CD8-positive, alpha-beta memory T cell (primary cell): Measurements from ENCODE around the gene MTOR. TPM values are rescaled to one million over a fixed set of nuclear protein-coding genes. Genes with fewer than 3 reads are reported as not detected.

Experiments
- CTCF ChIA-PET: fragments of 350-600 bp; sonication (Branson Sonifier 250); formaldehyde crosslinking; loops from one replicate; lab custom pipeline; 2021; ENCODE audit warnings: antibody characterized with exemption; lab: Charles Lee
- POLR2A ChIA-PET: fragments of 350-600 bp; sonication (Branson Sonifier 250); formaldehyde crosslinking; loops from one replicate; lab custom pipeline; 2021; ENCODE audit warnings: antibody characterized with exemption; lab: Charles Lee
- DNase-seq, 5 donors: peaks; one replicate each; pipeline versions ENCODE4 v3.0.0 to v3.0.0-alpha.2; 2020 to 2022; ENCODE audit warnings: mixed read lengths in 1 of 5
- H3K27ac ChIP-seq: one replicate; pipeline ENCODE4 v1.7.0; 2013; ENCODE audit warnings: low read depth, mild to moderate bottlenecking, low read length, moderate library complexity
- H3K27me3 ChIP-seq: 2 replicates; pipeline ENCODE4 v1.7.0; 2013; ENCODE audit warnings: low read length, mild to moderate bottlenecking; ENCODE audit not compliant: insufficient read depth, poor library complexity, severe bottlenecking
- H3K36me3 ChIP-seq: 2 replicates; pipeline ENCODE4 v1.7.0; 2013; ENCODE audit warnings: mild to moderate bottlenecking, low read length, moderate library complexity; ENCODE audit not compliant: insufficient read depth
- H3K4me1 ChIP-seq: 2 replicates; pipeline ENCODE4 v1.7.0; 2013; ENCODE audit warnings: mild to moderate bottlenecking, low read length, moderate library complexity; ENCODE audit not compliant: insufficient read depth
- H3K4me3 ChIP-seq: 2 replicates; pipeline ENCODE4 v1.7.0; 2013; ENCODE audit warnings: mild to moderate bottlenecking, low read length
- H3K9me3 ChIP-seq: 2 replicates; pipeline ENCODE4 v1.7.0; 2013; ENCODE audit warnings: mild to moderate bottlenecking, low read length
- H3K27ac Mint-ChIP-seq, 8 donors: one replicate each; pipeline ENCODE4 v1.8.0; 2020 to 2021; ENCODE audit warnings: mixed read lengths in 8 of 8, mild to moderate bottlenecking in 6 of 8, inconsistent platforms in 3 of 8, moderate library complexity in 3 of 8
- H3K27me3 Mint-ChIP-seq, 2 donors: one replicate each; pipeline ENCODE4 v1.8.0; 2020 to 2021; ENCODE audit warnings: mixed read lengths in 2 of 2, mild to moderate bottlenecking in 1 of 2, moderate library complexity in 1 of 2
- H3K36me3 Mint-ChIP-seq, 3 donors: one replicate each; pipeline ENCODE4 v1.8.0; 2020 to 2021; ENCODE audit warnings: mixed read lengths in 3 of 3, inconsistent platforms in 1 of 3, mild to moderate bottlenecking in 1 of 3
- H3K4me1 Mint-ChIP-seq, 3 donors: one replicate each; pipeline ENCODE4 v1.8.0; 2020 to 2021; ENCODE audit warnings: mixed read lengths in 3 of 3, inconsistent platforms in 1 of 3, mild to moderate bottlenecking in 1 of 3
- H3K4me3 Mint-ChIP-seq, 7 donors: one replicate each; pipeline ENCODE4 v1.8.0; 2020 to 2021; ENCODE audit warnings: mixed read lengths in 7 of 7, mild to moderate bottlenecking in 6 of 7, moderate library complexity in 4 of 7, inconsistent platforms in 2 of 7
- H3K9me3 Mint-ChIP-seq, 5 donors: one replicate each; pipeline ENCODE4 v1.8.0; 2020 to 2022; ENCODE audit warnings: mixed read lengths in 5 of 5, mild to moderate bottlenecking in 3 of 5, moderate library complexity in 2 of 5, inconsistent platforms in 1 of 5
- polyA plus RNA-seq: library from polyadenylated mRNA; unstranded; fragments of 300-500 nt; fragmentation: Illumina TruSeq; gene quantifications from one replicate; pipeline ENCODE4 v1.2.3, GENCODE V29; 2021
- total RNA-seq, 2 experiments: library from RNA; stranded (reverse); gene quantifications; one replicate each; pipeline ENCODE4 v1.2.3, GENCODE V29; 2021

The MTOR gene
- total and polyA plus RNA-seq, 3 experiments from 2014 or later = 8.0 to 55.2 (median 53.9) TPM

GRCh38 chr1:11059968-11060830 is 202.2 kb downstream of the MTOR start, which contains the start of gene SRM:
Gene SRM (minus strand): TSS chr1:11060018. CDS start chr1:11059943, 75 bp downstream.
- H3K4me1 Mint-ChIP-seq = peaks cover 30 to 40% (median 35%) of the 10 kb centered on the region in 3 donors
- peaks cover 3 to 39% (median 5%) of the 10 kb centered on the region in 3 donors for H3K36me3 Mint-ChIP-seq
- Histone ChIP-seq H3K4me3 (peak within 1 kb of the TSS; percentile 63), H3K27me3 (no peaks in the 10 kb centered on the region), H3K4me1 (peaks cover 25% of the 10 kb centered on the region), H3K36me3 (no peaks in the 10 kb centered on the region), H3K9me3 (no peaks in the 10 kb centered on the region), H3K27ac (peak within 1 kb of the TSS; percentile 79)
- H3K27me3 Mint-ChIP-seq = no peaks in the 10 kb centered on the region
- POLR2A ChIA-PET = interaction anchor here (0.7 to 3.4 kb wide), 8 partner anchors 15 to 660 kb away, joined by 3 to 18 read pairs (median 4); partner anchors contain the start of genes EXOSC10, MTOR and TARDBP
- CTCF ChIA-PET = interaction anchor here (0.6 to 3.2 kb wide), 8 partner anchors 11 to 151 kb away, joined by 3 to 27 read pairs (median 4); partner anchors contain the start of gene TARDBP
- no peaks in the 10 kb centered on the region for H3K9me3 Mint-ChIP-seq
- peak within 1 kb of the TSS; percentile 89 to 97 (median 93) for H3K4me3 Mint-ChIP-seq
- DNase-seq = peak; percentile 86 to 92 (median 90)
- H3K27ac Mint-ChIP-seq = peak within 1 kb of the TSS; percentile 91 to 99 (median 97)

GRCh38 chr1:11059155-11059967 is 203.0 kb downstream of the MTOR start:
- H3K27ac ChIP-seq = peak overlapping the region; percentile 38
- CTCF ChIA-PET = interaction anchor here (0.6 to 3.7 kb wide), 6 partner anchors 11 to 47 kb away, joined by 3 to 27 read pairs (median 6); partner anchors contain the start of gene TARDBP
- DNase-seq = no peak

DNA sequence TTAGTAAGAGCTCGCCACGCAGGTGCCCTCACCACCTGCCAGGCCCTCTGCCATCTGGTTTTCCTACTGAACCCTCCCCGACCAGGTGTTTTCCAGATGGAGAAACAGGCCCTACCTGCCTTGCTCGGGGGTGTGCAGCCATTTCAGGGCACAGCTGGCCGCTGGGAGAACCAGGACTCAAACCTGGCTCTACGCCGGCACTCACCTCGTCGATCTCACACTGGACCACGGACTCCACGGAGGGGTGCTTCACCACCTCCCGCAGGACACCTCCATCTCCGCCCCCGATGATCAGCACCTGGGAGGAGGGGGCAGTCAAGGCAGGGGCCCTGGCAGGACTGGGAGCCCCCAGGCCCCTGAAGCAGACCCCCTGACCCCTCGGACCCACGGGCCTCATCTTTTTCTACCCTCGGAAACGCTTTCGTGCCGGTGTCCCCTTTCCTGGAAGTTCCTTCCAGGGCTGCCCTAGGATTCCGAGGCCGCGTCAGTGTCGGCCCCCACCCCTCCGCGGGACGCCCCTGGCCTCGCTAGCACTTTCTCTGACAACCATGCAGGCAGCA is 203.7 kb downstream of the MTOR start:
- DNase-seq = no peak
- H3K4me1 Mint-ChIP-seq = peaks cover 30 to 40% (median 35%) of the 10 kb centered on the region in 3 donors
- Histone ChIP-seq H3K9me3 (no peaks in the 10 kb centered on the region), H3K27me3 (no peaks in the 10 kb centered on the region), H3K36me3 (no peaks in the 10 kb centered on the region), H3K4me3 (peak overlapping the region; percentile 63), H3K4me1 (peaks cover 25% of the 10 kb centered on the region), H3K27ac (peak overlapping the region; percentile 38)
- CTCF ChIA-PET = interaction anchor here (3.7 kb wide), 1 partner anchor 21 kb away, joined by 18 read pairs; no protein-coding TSS in a partner anchor
- no peaks in the 10 kb centered on the region for H3K9me3 Mint-ChIP-seq
- peak overlapping the region; percentile 85 to 95 (median 91) for H3K4me3 Mint-ChIP-seq
- POLR2A ChIA-PET = interaction anchor here (0.6 to 1.0 kb wide), 3 partner anchors 18 to 589 kb away, joined by 3 to 5 read pairs (median 5); no protein-coding TSS in a partner anchor
- no peaks in the 10 kb centered on the region for H3K27me3 Mint-ChIP-seq
- peaks cover 0 to 41% (median 2%) of the 10 kb centered on the region in 3 donors for H3K36me3 Mint-ChIP-seq
- H3K27ac Mint-ChIP-seq = peak overlapping the region in 6 of 8 donors; percentile 32 to 92 (median 86)

More at GRCh38 chr1:11059155-11059967, 203.0 kb downstream of the MTOR start:
- Histone ChIP-seq H3K4me3 (peak overlapping the region; percentile 63), H3K9me3 (no peaks in the 10 kb centered on the region), H3K36me3 (no peaks in the 10 kb centered on the region), H3K27me3 (no peaks in the 10 kb centered on the region), H3K4me1 (peaks cover 25% of the 10 kb centered on the region)
- Mint-ChIP-seq H3K36me3 (peaks cover 0 to 39% (median 2%) of the 10 kb centered on the region in 3 donors), H3K4me3 (peak overlapping the region; percentile 85 to 95 (median 91)), H3K4me1 (peaks cover 30 to 40% (median 35%) of the 10 kb centered on the region in 3 donors), H3K27me3 (no peaks in the 10 kb centered on the region), H3K27ac (peak overlapping the region; percentile 29 to 95 (median 86)), H3K9me3 (no peaks in the 10 kb centered on the region)
- POLR2A ChIA-PET = interaction anchor here (0.5 to 3.4 kb wide), 6 partner anchors 22 to 203 kb away, joined by 3 to 18 read pairs (median 4); partner anchors contain the start of genes EXOSC10, MTOR and TARDBP

DNA sequence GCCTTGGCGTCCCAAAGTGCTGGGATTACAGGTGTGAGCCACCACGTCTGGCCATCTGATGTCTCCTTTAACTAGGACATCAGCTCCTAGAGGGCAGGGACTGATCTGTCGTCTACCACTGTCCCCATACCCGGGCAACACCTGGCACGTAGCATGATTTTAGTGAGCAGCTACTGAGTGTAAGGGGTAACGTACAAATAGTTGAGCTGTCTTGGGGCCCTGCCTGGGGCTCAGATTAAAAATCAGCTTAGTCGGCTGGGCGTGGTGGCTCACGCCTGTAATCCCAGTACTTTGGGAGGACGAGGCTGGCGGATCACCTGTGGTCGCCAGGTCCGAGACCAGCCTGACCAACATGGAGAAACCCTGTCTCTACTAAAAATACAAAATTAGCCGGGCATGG is 204.3 kb downstream of the MTOR start:
- peaks cover 22% of the 10 kb centered on the region for H3K4me1 ChIP-seq
- ChIA-PET CTCF (interaction anchor here (3.7 kb wide), 1 partner anchor 20 kb away, joined by 18 read pairs; no protein-coding TSS in a partner anchor), POLR2A (interaction anchor here (0.7 to 1.0 kb wide), 2 partner anchors 46 to 589 kb away, joined by 3 read pairs; no protein-coding TSS in a partner anchor)
- Mint-ChIP-seq H3K27me3 (no peaks in the 10 kb centered on the region), H3K4me1 (peaks cover 25 to 36% (median 30%) of the 10 kb centered on the region in 3 donors), H3K9me3 (no peaks in the 10 kb centered on the region), H3K4me3 (peak overlapping the region; percentile 29 to 95 (median 68)), H3K36me3 (peaks cover 0 to 39% (median 2%) of the 10 kb centered on the region in 3 donors), H3K27ac (no peak overlapping the region)
- H3K27me3 ChIP-seq = no peaks in the 10 kb centered on the region
- H3K36me3 ChIP-seq = no peaks in the 10 kb centered on the region
- no peak for DNase-seq
- no peaks in the 10 kb centered on the region for H3K9me3 ChIP-seq
- no peak overlapping the region for H3K27ac ChIP-seq
- no peak overlapping the region for H3K4me3 ChIP-seq

DNA sequence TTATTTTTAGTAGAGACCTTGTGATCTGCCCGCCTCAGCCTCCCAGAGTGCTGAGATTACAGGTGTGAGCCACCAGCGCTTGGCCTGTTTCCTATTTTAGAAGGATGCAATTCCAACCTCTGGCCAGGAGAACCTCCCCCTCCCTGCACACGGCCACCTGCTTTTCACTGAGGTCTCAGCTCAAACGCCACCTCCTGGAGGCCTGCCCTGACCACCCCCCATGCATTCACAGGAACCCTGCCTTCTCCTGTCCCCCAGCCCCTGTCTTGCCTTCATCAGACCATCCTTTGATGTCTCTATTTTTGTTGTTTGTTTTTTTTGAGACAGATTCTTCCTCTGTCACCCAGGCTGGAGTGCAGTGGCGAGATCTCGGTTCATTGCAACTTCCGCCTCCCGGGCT is 204.9 kb downstream of the MTOR start:
- DNase-seq = no peak
- Mint-ChIP-seq H3K4me1 (peaks cover 20 to 33% (median 25%) of the 10 kb centered on the region in 3 donors), H3K9me3 (no peaks in the 10 kb centered on the region), H3K4me3 (peak overlapping the region; percentile 27 to 77 (median 59)), H3K27ac (peak overlapping the region in 3 of 8 donors; percentile 42 to 54 (median 54)), H3K27me3 (no peaks in the 10 kb centered on the region), H3K36me3 (peaks cover 0 to 36% (median 2%) of the 10 kb centered on the region in 3 donors)
- peaks cover 19% of the 10 kb centered on the region for H3K4me1 ChIP-seq
- POLR2A ChIA-PET = interaction anchor here (0.6 to 0.7 kb wide), 2 partner anchors 46 to 196 kb away, joined by 3 read pairs; no protein-coding TSS in a partner anchor
- H3K9me3 ChIP-seq = no peaks in the 10 kb centered on the region
- CTCF ChIA-PET = interaction anchor here (3.7 kb wide), 1 partner anchor 20 kb away, joined by 18 read pairs; no protein-coding TSS in a partner anchor
- H3K27me3 ChIP-seq = no peaks in the 10 kb centered on the region
- no peak overlapping the region for H3K27ac ChIP-seq
- H3K4me3 ChIP-seq = no peak overlapping the region
- no peaks in the 10 kb centered on the region for H3K36me3 ChIP-seq
